Measurements from ENCODE around the gene LCOR. TPM values are rescaled to one million over a fixed set of nuclear protein-coding genes. Genes with fewer than 3 reads are reported as not detected.

Gene LCOR
- total RNA-seq, 2 experiments from 2014 or later: 33.8 to 38.7 TPM

- POLR2A ChIA-PET: no interaction called here
- H3K27ac Mint-ChIP-seq: peak overlapping the region; percentile 82
- peak overlapping the region; percentile 65 for H3K4me3 Mint-ChIP-seq
- H3K36me3 Mint-ChIP-seq: peaks cover 8% of the 10 kb centered on the region
- ATAC-seq (ENCODE audit: low read depth) (no peak), DNase-seq (peak; percentile 63)
- H3K27me3 Mint-ChIP-seq: no peaks in the 10 kb centered on the region
- H3K9me3 Mint-ChIP-seq: no peaks in the 10 kb centered on the region
- H3K4me1 Mint-ChIP-seq: peaks cover 31% of the 10 kb centered on the region
These were observed 1.4 kb upstream of the LCOR start for GRCh38 chr10:96830511-96831199.

- Mint-ChIP-seq H3K27ac (peak overlapping the region; percentile 89), H3K4me1 (peaks cover 36% of the 10 kb centered on the region), H3K36me3 (peaks cover 8% of the 10 kb centered on the region), H3K27me3 (no peaks in the 10 kb centered on the region), H3K9me3 (no peaks in the 10 kb centered on the region), H3K4me3 (peak overlapping the region; percentile 83)
- ATAC-seq (ENCODE audit: low read depth) (no peak), DNase-seq (no peak)
- POLR2A ChIA-PET: interaction anchor here (0.9 kb wide), 1 partner anchor 244 kb away, joined by 3 read pairs; no protein-coding TSS in a partner anchor
These were observed 765 bp upstream of the LCOR start for GRCh38 chr10:96831200-96831866.

GRCh38 chr10:96832721-96833219, 672 bp downstream of the LCOR start:
- Mint-ChIP-seq H3K27ac (peak overlapping the region; percentile 94), H3K27me3 (no peaks in the 10 kb centered on the region), H3K36me3 (peaks cover 12% of the 10 kb centered on the region), H3K4me1 (peaks cover 39% of the 10 kb centered on the region), H3K9me3 (no peaks in the 10 kb centered on the region), H3K4me3 (peak overlapping the region; percentile 92)
- DNase-seq: peak; percentile 98
- peak; percentile 68 for ATAC-seq (ENCODE audit: low read depth)
- POLR2A ChIA-PET: interaction anchor here (0.6 to 1.9 kb wide), 9 partner anchors 10 to 854 kb away, joined by 3 to 6 read pairs (median 3); partner anchors contain the start of genes AVPI1 and ZNF518A

GRCh38 chr10:96833220-96834001, 1.3 kb downstream of the LCOR start:
- Mint-ChIP-seq H3K27me3 (no peaks in the 10 kb centered on the region), H3K36me3 (peaks cover 16% of the 10 kb centered on the region), H3K9me3 (no peaks in the 10 kb centered on the region), H3K4me1 (peaks cover 41% of the 10 kb centered on the region), H3K4me3 (peak overlapping the region; percentile 96), H3K27ac (peak overlapping the region; percentile 89)
- ATAC-seq (ENCODE audit: low read depth) (no peak), DNase-seq (no peak)
- POLR2A ChIA-PET: interaction anchor here (0.6 to 1.9 kb wide), 7 partner anchors 11 to 854 kb away, joined by 3 to 6 read pairs (median 3); partner anchors contain the start of genes AVPI1 and ZNF518A

- Mint-ChIP-seq H3K4me1 (peaks cover 44% of the 10 kb centered on the region), H3K27ac (peak overlapping the region; percentile 89), H3K4me3 (peak overlapping the region; percentile 96), H3K36me3 (peaks cover 18% of the 10 kb centered on the region), H3K27me3 (no peaks in the 10 kb centered on the region), H3K9me3 (no peaks in the 10 kb centered on the region)
- DNase-seq: no peak
- POLR2A ChIA-PET: no interaction called here
- no peak for ATAC-seq (ENCODE audit: low read depth)
These were observed 2.0 kb downstream of the LCOR start for GRCh38 chr10:96834120-96834519.

GRCh38 chr10:96835899-96836298, 3.8 kb downstream of the LCOR start:
- no peak for ATAC-seq (ENCODE audit: low read depth)
- DNase-seq: no peak
- H3K27me3 Mint-ChIP-seq: no peaks in the 10 kb centered on the region
- H3K9me3 Mint-ChIP-seq: no peaks in the 10 kb centered on the region
- POLR2A ChIA-PET: no interaction called here
- no peak overlapping the region for H3K27ac Mint-ChIP-seq
- peaks cover 40% of the 10 kb centered on the region for H3K4me1 Mint-ChIP-seq
- H3K36me3 Mint-ChIP-seq: peaks cover 23% of the 10 kb centered on the region
- peak overlapping the region; percentile 29 for H3K4me3 Mint-ChIP-seq

- POLR2A ChIA-PET: no interaction called here
- Mint-ChIP-seq H3K4me1 (peaks cover 38% of the 10 kb centered on the region), H3K9me3 (no peaks in the 10 kb centered on the region), H3K27ac (no peak overlapping the region), H3K27me3 (no peaks in the 10 kb centered on the region), H3K4me3 (no peak overlapping the region), H3K36me3 (peaks cover 23% of the 10 kb centered on the region)
- ATAC-seq (ENCODE audit: low read depth) (no peak), DNase-seq (no peak)
These were observed 6.4 kb downstream of the LCOR start for GRCh38 chr10:96838529-96838928.

- ATAC-seq (ENCODE audit: low read depth) (no peak), DNase-seq (no peak)
- H3K4me3 Mint-ChIP-seq: no peak overlapping the region
- no peaks in the 10 kb centered on the region for H3K9me3 Mint-ChIP-seq
- peaks cover 17% of the 10 kb centered on the region for H3K36me3 Mint-ChIP-seq
- H3K4me1 Mint-ChIP-seq: peaks cover 27% of the 10 kb centered on the region
- POLR2A ChIA-PET: no interaction called here
- no peak overlapping the region for H3K27ac Mint-ChIP-seq
- no peaks in the 10 kb centered on the region for H3K27me3 Mint-ChIP-seq
These were observed 8.9 kb downstream of the LCOR start for GRCh38 chr10:96840841-96841518.

- no peak overlapping the region for H3K4me3 Mint-ChIP-seq
- H3K27me3 Mint-ChIP-seq: no peaks in the 10 kb centered on the region
- DNase-seq (no peak), ATAC-seq (ENCODE audit: low read depth) (no peak)
- H3K36me3 Mint-ChIP-seq: peaks cover 12% of the 10 kb centered on the region
- H3K4me1 Mint-ChIP-seq: peaks cover 22% of the 10 kb centered on the region
- no peak overlapping the region for H3K27ac Mint-ChIP-seq
- H3K9me3 Mint-ChIP-seq: no peaks in the 10 kb centered on the region
- POLR2A ChIA-PET: no interaction called here
These were observed 11.0 kb downstream of the LCOR start for GRCh38 chr10:96842896-96843723.

GRCh38 chr10:96843823-96844222, 11.7 kb downstream of the LCOR start:
- Mint-ChIP-seq H3K36me3 (peaks cover 7% of the 10 kb centered on the region), H3K27ac (no peak overlapping the region), H3K9me3 (no peaks in the 10 kb centered on the region), H3K4me1 (peaks cover 17% of the 10 kb centered on the region), H3K27me3 (no peaks in the 10 kb centered on the region), H3K4me3 (no peak overlapping the region)
- POLR2A ChIA-PET: interaction anchor here (1.2 kb wide), 1 partner anchor 13 kb away, joined by 3 read pairs; no protein-coding TSS in a partner anchor
- DNase-seq: no peak
- ATAC-seq (ENCODE audit: low read depth): no peak

- no peaks in the 10 kb centered on the region for H3K27me3 Mint-ChIP-seq
- H3K4me1 Mint-ChIP-seq: peaks cover 11% of the 10 kb centered on the region
- H3K4me3 Mint-ChIP-seq: no peak overlapping the region
- POLR2A ChIA-PET: no interaction called here
- peaks cover 4% of the 10 kb centered on the region for H3K36me3 Mint-ChIP-seq
- no peak overlapping the region for H3K27ac Mint-ChIP-seq
- no peaks in the 10 kb centered on the region for H3K9me3 Mint-ChIP-seq
- no peak for DNase-seq
- ATAC-seq (ENCODE audit: low read depth): no peak
These were observed 14.3 kb downstream of the LCOR start for GRCh38 chr10:96846395-96846794.

GRCh38 chr10:96846926-96847325, 14.8 kb downstream of the LCOR start:
- ATAC-seq (ENCODE audit: low read depth) (no peak), DNase-seq (no peak)
- peaks cover 11% of the 10 kb centered on the region for H3K4me1 Mint-ChIP-seq
- peaks cover 4% of the 10 kb centered on the region for H3K36me3 Mint-ChIP-seq
- H3K27ac Mint-ChIP-seq: no peak overlapping the region
- POLR2A ChIA-PET: no interaction called here
- H3K9me3 Mint-ChIP-seq: no peaks in the 10 kb centered on the region
- no peaks in the 10 kb centered on the region for H3K27me3 Mint-ChIP-seq
- no peak overlapping the region for H3K4me3 Mint-ChIP-seq
